SU-DHL-6 (cell line): Measurements from ENCODE around the gene ANKRD27.

ENCODE experiments used
- H2AFZ ChIP-seq: fragments of 200-600 bp; sonication (generic); 2 replicates; pipeline ENCODE4 v1.6.1; 2014; ENCODE audit warnings: low read depth, mild to moderate bottlenecking, moderate library complexity, mixed read lengths, antibody characterized with exemption, low read length; ENCODE audit not compliant: severe bottlenecking
- H3F3A ChIP-seq: fragments of 200-600 bp; shearing (Covaris generic); 2 replicates; pipeline ENCODE4 v1.6.0; 2016; ENCODE audit warnings: antibody characterized with exemption, mild to moderate bottlenecking; ENCODE audit not compliant: insufficient read depth
- H3K27ac ChIP-seq: fragments of 200-600 bp; sonication (generic); 2 replicates; pipeline ENCODE4 v1.5.1; 2016; ENCODE audit warnings: low read depth, mild to moderate bottlenecking, low read length, moderate library complexity, mixed read lengths
- H3K27me3 ChIP-seq: fragments of 200-600 bp; sonication (generic), shearing (Covaris generic); 2 replicates; pipeline ENCODE4 v1.6.0; 2014; ENCODE audit warnings: mild to moderate bottlenecking, low read length
- H3K36me3 ChIP-seq: fragments of 200-600 bp; sonication (generic); 2 replicates; pipeline ENCODE4 v1.6.1; 2014; ENCODE audit warnings: mild to moderate bottlenecking, low read length, mixed read lengths
- H3K4me2 ChIP-seq: fragments of 300-600, 200-600 bp; shearing (Covaris generic), sonication (generic); 2 replicates; pipeline ENCODE4 v1.6.0; 2014; ENCODE audit warnings: low read length, low read depth, mild to moderate bottlenecking; ENCODE audit not compliant: poor library complexity, severe bottlenecking
- H3K4me3 ChIP-seq: fragments of 200-600 bp; sonication (generic); 2 replicates; pipeline ENCODE4 v1.5.1; 2014; ENCODE audit warnings: antibody characterized with exemption, low read length, mild to moderate bottlenecking, mixed read lengths; ENCODE audit not compliant: insufficient read depth, poor library complexity, severe bottlenecking
- H3K79me2 ChIP-seq: fragments of 200-600 bp; sonication (generic); 2 replicates; pipeline ENCODE4 v1.6.1; 2014; ENCODE audit warnings: mild to moderate bottlenecking, low read length, moderate library complexity; ENCODE audit not compliant: insufficient read depth
- H3K9ac ChIP-seq: fragments of 200-600 bp; sonication (generic); 2 replicates; pipeline ENCODE4 v1.7.0; 2014; ENCODE audit warnings: mild to moderate bottlenecking, low read length
- H3K9me2 ChIP-seq: fragments of 200-600 bp; sonication (generic); replicated peaks from 2 replicates; pipeline ENCODE4 v1.6.1; 2014; ENCODE audit warnings: low read length; ENCODE audit not compliant: insufficient read depth
- H3K9me3 ChIP-seq: fragments of 200-600 bp; sonication (generic); 2 replicates; pipeline ENCODE4 v1.6.1; 2014; ENCODE audit warnings: low read length, mixed read lengths; ENCODE audit not compliant: insufficient read depth
- H4K20me1 ChIP-seq: fragments of 200-600 bp; sonication (generic); 2 replicates; pipeline ENCODE4 v1.6.1; 2014; ENCODE audit warnings: low read depth, mild to moderate bottlenecking, antibody characterized with exemption, low read length, moderate library complexity, mixed read lengths
- CTCF ChIP-seq: fragments of 200-600 bp; sonication (generic); IDR thresholded peaks from one replicate; pipeline ENCODE4 v1.5.1; 2017; ENCODE audit warnings: antibody characterized with exemption, mild to moderate bottlenecking, low read length, moderate library complexity; ENCODE audit not compliant: insufficient read depth, poor library complexity, severe bottlenecking
- EZH2phosphoT487 ChIP-seq: fragments of 200-600 bp; sonication (generic), shearing (Covaris generic); conservative IDR thresholded peaks from 2 replicates; pipeline ENCODE4 v1.6.1; 2018; ENCODE audit warnings: mild to moderate bottlenecking, antibody characterized with exemption, low read length, moderate library complexity, mixed read lengths

Gene ANKRD27

DNA sequence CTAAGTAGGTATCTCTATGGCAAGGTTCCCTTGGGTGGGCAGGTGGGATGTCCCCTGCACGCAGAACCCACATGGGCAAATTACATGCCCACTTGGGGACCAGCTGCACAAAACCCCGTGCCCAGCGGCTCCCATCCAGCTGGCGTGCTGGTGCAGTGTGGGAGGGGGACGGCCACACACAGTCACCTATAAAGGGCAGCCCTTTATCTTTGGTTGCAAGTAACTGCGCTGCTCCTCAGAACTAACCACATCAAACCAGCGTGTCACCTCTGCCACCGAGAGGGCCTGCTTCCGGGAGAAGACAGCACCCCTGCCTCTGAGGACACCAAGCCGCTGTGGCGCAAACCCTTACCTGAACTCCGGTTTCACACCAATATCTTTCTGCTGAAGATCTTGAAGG lies 32.2 kb downstream of the ANKRD27 start:
- Histone ChIP-seq H4K20me1 (no peaks in the 10 kb centered on the region), H3K9ac (no peak overlapping the region), H2AFZ (no peak overlapping the region), H3K4me3 (no peak overlapping the region), H3K27ac (no peak overlapping the region), H3K79me2 (no peaks in the 10 kb centered on the region), H3K27me3 (no peaks in the 10 kb centered on the region), H3K9me2 (no peaks in the 10 kb centered on the region), H3K36me3 (peaks cover 18% of the 10 kb centered on the region; the same call in 1 of the 2 replicates), H3F3A (no peaks in the 10 kb centered on the region), H3K4me2 (no peak overlapping the region), H3K9me3 (no peaks in the 10 kb centered on the region)
- TF ChIP-seq EZH2phosphoT487 (no peak), CTCF (no peak)

GRCh38 chr19:32638625-32639024 lies 36.4 kb downstream of the ANKRD27 start:
- H3K27ac ChIP-seq, result no peak overlapping the region
- H4K20me1 ChIP-seq, result no peaks in the 10 kb centered on the region
- no peaks in the 10 kb centered on the region for H3K79me2 ChIP-seq
- no peaks in the 10 kb centered on the region for H3F3A ChIP-seq
- no peak overlapping the region for H3K4me3 ChIP-seq
- H3K9me2 ChIP-seq, result no peaks in the 10 kb centered on the region
- peaks cover 10% of the 10 kb centered on the region; the same call in 1 of the 2 replicates for H3K36me3 ChIP-seq
- no peaks in the 10 kb centered on the region for H3K27me3 ChIP-seq
- no peak overlapping the region for H2AFZ ChIP-seq
- no peak for TF ChIP-seq CTCF
- no peak for TF ChIP-seq EZH2phosphoT487
- no peaks in the 10 kb centered on the region for H3K9me3 ChIP-seq
- H3K9ac ChIP-seq, result no peak overlapping the region
- H3K4me2 ChIP-seq, result no peak overlapping the region

DNA sequence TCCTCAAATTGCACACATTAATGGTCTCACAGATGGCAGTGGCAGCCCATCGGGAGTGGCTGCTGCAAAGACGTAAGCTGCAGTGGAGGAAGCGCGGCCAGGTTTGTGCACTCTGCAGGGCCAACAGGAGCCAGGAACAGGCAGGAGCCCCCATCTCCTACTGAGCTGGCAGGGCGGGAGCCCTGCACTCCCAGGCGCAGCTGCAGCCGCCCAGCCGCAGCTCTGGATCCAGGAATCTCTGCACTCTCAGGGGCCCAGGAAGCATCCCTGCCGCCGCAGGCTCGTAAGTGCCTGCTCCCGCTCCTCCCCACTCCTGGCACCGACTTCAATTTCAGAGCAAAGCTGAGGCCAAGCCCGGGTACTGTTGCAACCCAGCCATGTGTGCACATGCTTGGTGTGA lies 37.5 kb downstream of the ANKRD27 start:
- Histone ChIP-seq H4K20me1 (no peaks in the 10 kb centered on the region), H3K4me2 (no peak overlapping the region), H3K36me3 (peaks cover 10% of the 10 kb centered on the region; the same call in 1 of the 2 replicates), H3F3A (no peaks in the 10 kb centered on the region), H3K9me3 (no peaks in the 10 kb centered on the region), H3K9me2 (no peaks in the 10 kb centered on the region), H3K27me3 (no peaks in the 10 kb centered on the region), H3K4me3 (no peak overlapping the region), H3K79me2 (no peaks in the 10 kb centered on the region), H2AFZ (no peak overlapping the region), H3K27ac (no peak overlapping the region), H3K9ac (no peak overlapping the region)
- TF ChIP-seq EZH2phosphoT487 (no peak), CTCF (no peak)
